Measurements from ENCODE around the gene SSBP1. TPM values are rescaled to one million over a fixed set of nuclear protein-coding genes. Genes with fewer than 3 reads are reported as not detected.

Gene SSBP1
- total RNA-seq, 6 experiments from 2014 or later, result 122 to 180 (median 147) TPM

GRCh38 chr7:141709749-141710148, 28.4 kb upstream of the SSBP1 start:
- no peak for TF ChIP-seq CTCF (IDR thresholded peaks at IDR 0.05)
- peaks cover 7% of the 10 kb centered on the region for H3K27me3 Mint-ChIP-seq (ENCODE audit: insufficient read depth)

DNA sequence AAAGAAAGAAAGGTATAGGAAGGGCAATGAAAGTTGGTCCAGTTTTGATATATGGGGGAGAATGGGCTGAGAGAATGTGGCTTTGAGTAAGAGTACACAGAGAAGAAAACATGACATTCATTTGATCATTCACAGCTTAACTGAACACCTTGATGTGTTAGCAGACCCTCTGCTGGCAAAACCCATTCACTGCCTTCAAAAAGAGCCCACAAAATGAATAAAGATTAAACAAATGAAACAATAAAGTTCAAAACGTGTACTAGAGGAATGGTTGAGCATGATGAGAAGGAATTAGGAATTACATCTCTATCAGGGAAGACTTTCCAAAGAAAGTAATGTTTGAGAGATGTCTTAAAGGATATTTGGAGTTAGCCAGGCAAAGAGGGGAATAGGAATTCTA, 27.9 kb upstream of the SSBP1 start:
- DNase-seq, result no peak
- Mint-ChIP-seq H3K4me1 (ENCODE audit: low read depth) (peaks cover 4% of the 10 kb centered on the region), H3K27ac (no peak overlapping the region), H3K27me3 (ENCODE audit: insufficient read depth) (peaks cover 5% of the 10 kb centered on the region), H3K4me3 (no peak overlapping the region), H3K36me3 (ENCODE audit: low read depth) (no peaks in the 10 kb centered on the region), H3K9me3 (no peaks in the 10 kb centered on the region)
- no peak for TF ChIP-seq CTCF (IDR thresholded peaks at IDR 0.05)

More at GRCh38 chr7:141709749-141710148, 28.4 kb upstream of the SSBP1 start:
- DNase-seq, result no peak
- Mint-ChIP-seq H3K4me1 (ENCODE audit: low read depth) (peaks cover 9% of the 10 kb centered on the region), H3K36me3 (ENCODE audit: low read depth) (no peaks in the 10 kb centered on the region), H3K27ac (no peak overlapping the region), H3K9me3 (no peaks in the 10 kb centered on the region), H3K4me3 (no peak overlapping the region)

DNA sequence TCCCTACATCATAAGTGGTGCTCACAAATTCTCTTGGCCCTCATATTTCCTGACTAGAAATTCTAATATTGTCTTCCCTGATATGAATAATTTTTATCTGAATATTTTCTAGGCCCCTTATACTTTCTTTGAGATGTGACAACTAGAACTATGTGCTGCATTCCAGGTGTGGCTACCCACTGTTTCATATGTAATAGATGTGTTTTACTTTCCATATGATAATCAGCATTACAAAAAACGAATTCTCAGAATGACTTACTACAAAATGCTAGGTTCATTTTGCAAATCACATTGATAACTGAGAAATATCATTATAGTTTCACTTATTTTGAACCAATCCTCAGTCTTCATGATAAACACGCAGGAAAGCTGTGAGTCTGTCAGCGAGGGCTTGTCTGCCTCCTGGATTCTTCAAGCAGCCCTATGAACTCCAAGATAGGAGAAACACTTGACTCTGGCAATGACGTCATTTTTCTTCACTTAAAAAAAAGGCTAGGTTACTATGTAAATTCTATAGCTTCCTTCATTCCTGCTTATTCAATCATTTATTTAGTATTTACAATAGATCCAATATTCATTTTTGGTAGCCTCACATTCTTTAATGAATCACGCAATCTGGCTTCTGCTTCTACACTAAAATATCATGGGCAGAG, 25.4 kb upstream of the SSBP1 start:
- Mint-ChIP-seq H3K9me3 (no peaks in the 10 kb centered on the region), H3K4me3 (no peak overlapping the region), H3K27me3 (ENCODE audit: insufficient read depth) (peaks cover 5% of the 10 kb centered on the region), H3K27ac (no peak overlapping the region), H3K4me1 (ENCODE audit: low read depth) (no peaks in the 10 kb centered on the region), H3K36me3 (ENCODE audit: low read depth) (no peaks in the 10 kb centered on the region)
- TF ChIP-seq CTCF (IDR thresholded peaks at IDR 0.05), result no peak
- DNase-seq, result no peak

DNA sequence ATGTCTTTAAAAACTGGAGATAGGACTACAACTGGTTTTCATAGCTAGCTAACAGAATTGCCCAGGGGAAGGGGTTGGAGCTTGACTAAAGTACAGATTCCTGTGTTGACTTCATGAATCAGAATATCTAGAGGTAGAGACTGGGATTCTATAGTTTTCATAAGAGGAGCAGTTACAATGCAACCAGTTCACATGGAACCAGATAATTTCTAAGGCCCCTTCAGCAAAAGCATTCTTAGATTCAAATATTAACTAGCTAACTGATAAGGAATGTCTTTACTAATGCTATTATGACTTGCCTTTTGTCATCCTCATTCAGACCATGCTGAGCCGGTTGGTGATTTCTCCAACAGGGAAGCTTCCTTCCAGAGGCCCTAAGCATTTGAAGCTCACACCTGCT, 24.3 kb upstream of the SSBP1 start:
- no peak overlapping the region for H3K4me3 Mint-ChIP-seq
- H3K36me3 Mint-ChIP-seq (ENCODE audit: low read depth), result no peaks in the 10 kb centered on the region
- no peak overlapping the region for H3K27ac Mint-ChIP-seq
- no peaks in the 10 kb centered on the region for H3K4me1 Mint-ChIP-seq (ENCODE audit: low read depth)
- H3K27me3 Mint-ChIP-seq (ENCODE audit: insufficient read depth), result peaks cover 9% of the 10 kb centered on the region
- no peak for TF ChIP-seq CTCF (IDR thresholded peaks at IDR 0.05)
- DNase-seq, result no peak
- no peaks in the 10 kb centered on the region for H3K9me3 Mint-ChIP-seq

DNA sequence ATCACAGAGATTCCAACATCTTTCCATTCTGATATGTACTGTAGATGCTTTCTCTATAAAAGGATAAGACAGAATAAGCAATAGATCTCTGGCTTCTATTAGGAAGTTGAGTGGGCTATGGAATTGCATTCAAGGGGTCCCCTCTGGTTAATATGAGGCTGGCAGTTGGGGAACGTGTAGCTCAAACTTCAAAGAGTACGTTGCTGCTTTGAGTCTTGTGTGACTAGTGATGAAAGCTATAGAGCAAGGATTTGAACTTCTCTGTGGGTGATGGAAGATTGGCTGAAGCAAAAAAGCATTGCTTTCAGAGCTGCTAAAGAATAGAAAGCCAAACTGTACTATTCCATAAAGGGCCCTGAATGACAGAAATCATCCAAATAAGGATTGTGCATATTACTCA, 23.6 kb upstream of the SSBP1 start:
- TF ChIP-seq CTCF (IDR thresholded peaks at IDR 0.05), result no peak
- no peaks in the 10 kb centered on the region for H3K4me1 Mint-ChIP-seq (ENCODE audit: low read depth)
- H3K27me3 Mint-ChIP-seq (ENCODE audit: insufficient read depth), result peaks cover 9% of the 10 kb centered on the region
- no peaks in the 10 kb centered on the region for H3K9me3 Mint-ChIP-seq
- H3K27ac Mint-ChIP-seq, result no peak overlapping the region
- H3K4me3 Mint-ChIP-seq, result no peak overlapping the region
- DNase-seq, result no peak
- H3K36me3 Mint-ChIP-seq (ENCODE audit: low read depth), result no peaks in the 10 kb centered on the region

Data from HFFc6 (cell line).